Measurements from ENCODE around the gene REXO4. TPM values are rescaled to one million over a fixed set of nuclear protein-coding genes. Genes with fewer than 3 reads are reported as not detected.

REXO4 gene
- total and polyA plus RNA-seq, 10 of the 15 experiments (the other 5 are each of a cell fraction or from before 2014, with no cell fraction given), result 2.7 to 43.9 (median 30.5) TPM

DNA sequence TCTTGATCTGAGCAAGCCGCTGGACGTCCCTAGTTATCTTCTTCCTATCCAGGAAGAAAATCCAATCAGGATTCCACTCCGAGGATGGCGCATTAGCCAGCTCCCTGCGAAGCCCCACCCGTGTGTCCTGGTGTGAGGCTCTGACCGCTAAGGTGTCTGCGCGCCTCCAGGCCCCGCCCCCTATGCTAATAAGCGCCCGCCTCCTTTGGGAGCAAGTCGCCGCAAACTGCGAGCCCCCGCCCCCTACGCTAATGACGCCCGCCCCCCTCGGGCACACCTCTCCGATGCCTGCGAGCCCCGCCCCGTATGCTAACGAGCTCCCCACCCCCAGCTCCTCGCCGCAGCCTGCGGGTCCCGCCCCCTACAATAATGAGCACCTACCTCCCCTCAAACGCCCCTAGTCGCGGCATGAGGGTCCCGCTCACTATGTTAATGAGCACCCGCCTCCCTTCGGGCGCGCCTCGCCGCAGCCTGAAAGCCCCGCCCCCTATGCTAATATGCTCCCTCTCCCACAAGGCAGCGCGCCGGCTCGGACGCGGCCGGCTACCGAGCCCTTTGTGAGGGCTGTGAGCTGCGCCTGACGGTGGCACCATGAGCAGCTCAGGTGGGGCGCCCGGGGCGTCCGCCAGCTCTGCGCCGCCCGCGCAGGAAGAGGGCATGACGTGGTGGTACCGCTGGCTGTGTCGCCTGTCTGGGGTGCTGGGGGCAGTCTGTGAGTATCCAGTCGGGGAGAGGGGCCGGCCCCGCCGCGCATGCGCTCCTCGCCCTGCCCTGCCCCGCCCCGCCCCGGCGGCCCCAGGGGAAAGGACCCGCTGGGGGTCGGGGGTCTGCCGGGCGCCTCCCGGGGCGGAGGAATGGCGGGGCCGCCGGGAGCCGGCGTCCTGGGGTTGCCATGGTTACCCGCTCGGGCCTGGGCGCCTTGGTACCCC, 41.9 kb upstream of the REXO4 start, which contains the start of gene CACFD1 (continued):
- TF ChIP-seq, protein P1, sequence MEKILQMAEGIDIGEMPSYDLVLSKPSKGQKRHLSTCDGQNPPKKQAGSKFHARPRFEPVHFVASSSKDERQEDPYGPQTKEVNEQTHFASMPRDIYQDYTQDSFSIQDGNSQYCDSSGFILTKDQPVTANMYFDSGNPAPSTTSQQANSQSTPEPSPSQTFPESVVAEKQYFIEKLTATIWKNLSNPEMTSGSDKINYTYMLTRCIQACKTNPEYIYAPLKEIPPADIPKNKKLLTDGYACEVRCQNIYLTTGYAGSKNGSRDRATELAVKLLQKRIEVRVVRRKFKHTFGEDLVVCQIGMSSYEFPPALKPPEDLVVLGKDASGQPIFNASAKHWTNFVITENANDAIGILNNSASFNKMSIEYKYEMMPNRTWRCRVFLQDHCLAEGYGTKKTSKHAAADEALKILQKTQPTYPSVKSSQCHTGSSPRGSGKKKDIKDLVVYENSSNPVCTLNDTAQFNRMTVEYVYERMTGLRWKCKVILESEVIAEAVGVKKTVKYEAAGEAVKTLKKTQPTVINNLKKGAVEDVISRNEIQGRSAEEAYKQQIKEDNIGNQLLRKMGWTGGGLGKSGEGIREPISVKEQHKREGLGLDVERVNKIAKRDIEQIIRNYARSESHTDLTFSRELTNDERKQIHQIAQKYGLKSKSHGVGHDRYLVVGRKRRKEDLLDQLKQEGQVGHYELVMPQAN (conservative IDR thresholded peaks at IDR 0.05), result peak; percentile 46; the same call in 1 of the 2 replicates
- TF ChIP-seq RELA (IDR thresholded peaks at IDR 0.05; ENCODE audit: borderline replicate concordance, partially characterized antibody), result peak; percentile 23
- no peak for TF ChIP-seq RFX5 (IDR thresholded peaks at IDR 0.05; ENCODE audit: low read depth, low read length)
- TF ChIP-seq SRF (IDR thresholded peaks at IDR 0.05; ENCODE audit: low read depth in 2 of 2, low read length in 2 of 2), result no peak
- 0 out of 2 replicates have a peak, but pooled peaks have one; percentile 27 for TF ChIP-seq BMI1 (IDR thresholded peaks at IDR 0.05; ENCODE audit: borderline replicate concordance)
- TF ChIP-seq MEF2A (IDR thresholded peaks at IDR 0.05; ENCODE audit: insufficient read depth, low read depth, low read length), result no peak
- no peak for TF ChIP-seq NFXL1 (IDR thresholded peaks at IDR 0.05; ENCODE audit: borderline replicate concordance)
- no peak for TF ChIP-seq TCF12 (IDR thresholded peaks at IDR 0.05; ENCODE audit: low read depth, low read length)
- no peak for TF ChIP-seq ZNF274 (IDR thresholded peaks at IDR 0.05; ENCODE audit: insufficient read depth, insufficient read length)
- TF ChIP-seq PKNOX1 (IDR thresholded peaks at IDR 0.05), result no peak
- TF ChIP-seq HSF1 (IDR thresholded peaks at IDR 0.05; ENCODE audit: low read depth, low read length), result no peak
- TF ChIP-seq POLR2A (IDR thresholded peaks at IDR 0.05; ENCODE audit: low read depth, low read length), result peak; percentile 83
- TF ChIP-seq LARP7 (IDR thresholded peaks at IDR 0.05), result peak; percentile 67
- TF ChIP-seq FOXM1 (IDR thresholded peaks at IDR 0.05; ENCODE audit: low read depth, low read length), result no peak
- TF ChIP-seq, protein P2, sequence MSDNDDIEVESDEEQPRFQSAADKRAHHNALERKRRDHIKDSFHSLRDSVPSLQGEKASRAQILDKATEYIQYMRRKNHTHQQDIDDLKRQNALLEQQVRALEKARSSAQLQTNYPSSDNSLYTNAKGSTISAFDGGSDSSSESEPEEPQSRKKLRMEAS (IDR thresholded peaks at IDR 0.05; ENCODE audit: low read depth, low read length), result no peak
- TF ChIP-seq, protein P3, sequence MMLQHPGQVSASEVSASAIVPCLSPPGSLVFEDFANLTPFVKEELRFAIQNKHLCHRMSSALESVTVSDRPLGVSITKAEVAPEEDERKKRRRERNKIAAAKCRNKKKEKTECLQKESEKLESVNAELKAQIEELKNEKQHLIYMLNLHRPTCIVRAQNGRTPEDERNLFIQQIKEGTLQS (IDR thresholded peaks at IDR 0.05; ENCODE audit: borderline replicate concordance, extremely low read depth, low read depth, low read length), result no peak
- peak; percentile 78; the same call in 1 of the 2 replicates for TF ChIP-seq RB1 (IDR thresholded peaks at IDR 0.05; ENCODE audit: borderline replicate concordance)
- no peak for TF ChIP-seq SMC3 (IDR thresholded peaks at IDR 0.05; ENCODE audit: borderline replicate concordance, low read length)
- no peak for TF ChIP-seq MYB (IDR thresholded peaks at IDR 0.05; ENCODE audit: borderline replicate concordance, low read depth, low read length)
- no peak for TF ChIP-seq ZNF622 (IDR thresholded peaks at IDR 0.05)
- no peak for TF ChIP-seq MLLT1 (IDR thresholded peaks at IDR 0.05)
- no peak for TF ChIP-seq CREM (IDR thresholded peaks at IDR 0.05; ENCODE audit: low read depth)
- TF ChIP-seq ASH2L (IDR thresholded peaks at IDR 0.05; ENCODE audit: borderline replicate concordance, low read depth), result no peak
- no peak for TF ChIP-seq CBFB (IDR thresholded peaks at IDR 0.05; ENCODE audit: low read depth)

Data from GM12878 (cell line).